HG03432 (cell line): ENCODE measurements around the gene SLITRK6.
"Not testable (repeated sequence)": the region's sequence is repeated elsewhere in the genome, so short reads cannot be mapped to it uniquely, and the experiment has no call there.

Source experiments
- ATAC-seq: cut with Tn5 transposase; IDR thresholded peaks from one replicate; pipeline ENCODE4 v1.9.1; 2021; ENCODE audit warnings: mild to moderate bottlenecking, moderate library complexity; ENCODE audit not compliant: unreplicated experiment

The SLITRK6 gene

GRCh38 chr13:85799097-85799582 lies at the start of gene SLITRK6:
SLITRK6 (minus strand) TSS chr13:85799419; CDS start chr13:85796508, 2,911 bp downstream.
- ATAC-seq: no peak

- ATAC-seq: no peak
Observed at GRCh38 chr13:85847012-85847411, 47.8 kb upstream of the SLITRK6 start.

- ATAC-seq: no peak
Observed at GRCh38 chr13:85841427-85841826, 42.2 kb upstream of the SLITRK6 start.

- ATAC-seq: no peak
Observed at GRCh38 chr13:85833921-85834320, 34.7 kb upstream of the SLITRK6 start.

GRCh38 chr13:85828094-85828684 lies 29.0 kb upstream of the SLITRK6 start:
- ATAC-seq: peak; percentile 70

GRCh38 chr13:85825454-85825853 lies 26.2 kb upstream of the SLITRK6 start:
- no peak for ATAC-seq

- ATAC-seq: no peak
Observed at GRCh38 chr13:85823832-85824231, 24.6 kb upstream of the SLITRK6 start.

GRCh38 chr13:85819513-85819912 lies 20.3 kb upstream of the SLITRK6 start:
- no peak for ATAC-seq

GRCh38 chr13:85816413-85816812 lies 17.2 kb upstream of the SLITRK6 start:
- ATAC-seq: no peak

GRCh38 chr13:85812282-85812681 lies 13.1 kb upstream of the SLITRK6 start:
- ATAC-seq: no peak

- ATAC-seq: no peak
Observed at GRCh38 chr13:85808811-85809210, 9.6 kb upstream of the SLITRK6 start.

- peak; percentile 83 for ATAC-seq
Observed at GRCh38 chr13:85806553-85807175, 7.4 kb upstream of the SLITRK6 start.

- no peak for ATAC-seq
Observed at GRCh38 chr13:85798556-85798955, 663 bp downstream of the SLITRK6 start.

- ATAC-seq: no peak
Observed at GRCh38 chr13:85797311-85797710, 1.9 kb downstream of the SLITRK6 start.

GRCh38 chr13:85785205-85785604 lies 14.0 kb downstream of the SLITRK6 start:
- no peak for ATAC-seq

- ATAC-seq: no peak
Observed at GRCh38 chr13:85772367-85772766, 26.9 kb downstream of the SLITRK6 start.

- no peak for ATAC-seq
Observed at GRCh38 chr13:85771856-85772255, 27.4 kb downstream of the SLITRK6 start.

GRCh38 chr13:85768946-85769345 lies 30.3 kb downstream of the SLITRK6 start:
- ATAC-seq: no peak

GRCh38 chr13:85755123-85755522 lies 44.1 kb downstream of the SLITRK6 start:
- no peak for ATAC-seq

- ATAC-seq: not testable (repeated sequence)
Observed at GRCh38 chr13:85743201-85743770, 55.9 kb downstream of the SLITRK6 start.
